GM18505 (cell line): Measurements from ENCODE around the gene AP1S2.
A peak's percentile ranks its signal among the peaks of the same experiment; 100 is the strongest.

Source experiments
- ATAC-seq: cut with Tn5 transposase; IDR thresholded peaks from one replicate; pipeline ENCODE4 v1.9.1; 2021; ENCODE audit not compliant: unreplicated experiment
- POLR2A ChIP-seq: IDR thresholded peaks from 4 replicates; pipeline ENCODE4 v1.6.1; 2011; ENCODE audit warnings: borderline replicate concordance; ENCODE audit not compliant: insufficient read depth, insufficient read length; ENCODE audit errors: extremely low read depth

Gene AP1S2

GRCh38 chrX:15869695-15870094, 15.1 kb upstream of the AP1S2 start:
- ATAC-seq: no peak
- no peak for TF ChIP-seq POLR2A

- ATAC-seq: no peak
- no peak for TF ChIP-seq POLR2A
Measured at GRCh38 chrX:15866147-15866546, 11.5 kb upstream of the AP1S2 start.

- ATAC-seq: no peak
- no peak for TF ChIP-seq POLR2A
Measured at GRCh38 chrX:15864629-15865028, 10.0 kb upstream of the AP1S2 start.

GRCh38 chrX:15864023-15864422, 9.4 kb upstream of the AP1S2 start:
- TF ChIP-seq POLR2A: no peak
- no peak for ATAC-seq

- TF ChIP-seq POLR2A: no peak
- ATAC-seq: no peak
Measured at GRCh38 chrX:15860921-15861320, 6.3 kb upstream of the AP1S2 start.

- no peak for TF ChIP-seq POLR2A
- ATAC-seq: no peak
Measured at GRCh38 chrX:15858051-15858450, 3.4 kb upstream of the AP1S2 start.

GRCh38 chrX:15856636-15857035, 2.0 kb upstream of the AP1S2 start:
- ATAC-seq: no peak
- TF ChIP-seq POLR2A: no peak

GRCh38 chrX:15856222-15856587, 1.6 kb upstream of the AP1S2 start:
- ATAC-seq: no peak
- no peak for TF ChIP-seq POLR2A

GRCh38 chrX:15855568-15856221, 1.1 kb upstream of the AP1S2 start:
- no peak for TF ChIP-seq POLR2A
- ATAC-seq: no peak

GRCh38 chrX:15854080-15854655, 445 bp downstream of the AP1S2 start:
- peak; percentile 36 for TF ChIP-seq POLR2A
- ATAC-seq: peak; percentile 38

GRCh38 chrX:15853586-15854079, 980 bp downstream of the AP1S2 start:
- no peak for TF ChIP-seq POLR2A
- ATAC-seq: no peak

- no peak for TF ChIP-seq POLR2A
- no peak for ATAC-seq
Measured at GRCh38 chrX:15849555-15849954, 5.1 kb downstream of the AP1S2 start.

- no peak for TF ChIP-seq POLR2A
- no peak for ATAC-seq
Measured at GRCh38 chrX:15848576-15848975, 6.0 kb downstream of the AP1S2 start.

- no peak for ATAC-seq
Measured at GRCh38 chrX:15843960-15844359, 10.7 kb downstream of the AP1S2 start.

GRCh38 chrX:15841853-15842516, 12.6 kb downstream of the AP1S2 start:
- TF ChIP-seq POLR2A: no peak
- no peak for ATAC-seq

More at GRCh38 chrX:15843960-15844359, 10.7 kb downstream of the AP1S2 start:
- TF ChIP-seq POLR2A: no peak

GRCh38 chrX:15838017-15838416, 16.6 kb downstream of the AP1S2 start:
- no peak for ATAC-seq
- TF ChIP-seq POLR2A: no peak
